ENCODE measurements around the gene MXD4. TPM values are rescaled to one million over a fixed set of nuclear protein-coding genes. Genes with fewer than 3 reads are reported as not detected.
"Not testable (repeated sequence)": the region's sequence is repeated elsewhere in the genome, so short reads cannot be mapped to it uniquely, and the experiment has no call there.

MXD4 gene
- total RNA-seq, 1 experiment from 2014 or later, result 19.2 TPM

GRCh38 chr4:2220016-2220630 lies 41.8 kb downstream of the MXD4 start:
- peak; percentile 69 for DNase-seq (ENCODE audit: low read depth)

DNA sequence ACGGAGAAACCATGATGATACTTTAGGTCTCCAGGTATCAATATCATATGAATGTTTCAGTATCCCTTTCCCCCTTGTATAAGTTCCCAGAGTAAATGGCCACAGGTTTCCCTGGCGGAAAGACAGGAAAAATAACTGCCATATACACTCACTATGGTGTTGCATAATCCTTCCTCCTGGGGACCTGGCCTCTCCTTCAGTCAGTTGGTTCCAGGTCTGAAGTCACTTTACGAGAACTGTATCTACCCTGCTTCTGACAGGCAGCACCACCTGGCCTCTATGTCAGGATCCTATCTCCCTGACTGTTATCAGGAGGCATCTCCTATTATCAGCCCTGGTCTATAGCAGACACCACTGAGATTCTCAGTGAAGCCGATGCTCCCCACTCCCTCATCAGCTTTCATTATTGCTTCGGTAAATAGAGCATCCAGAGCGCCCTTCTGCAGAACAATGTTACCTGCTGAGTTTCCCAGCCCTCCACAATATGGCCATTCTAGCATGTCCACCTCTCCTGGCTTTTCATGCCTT lies 42.6 kb downstream of the MXD4 start:
- no peak for DNase-seq (ENCODE audit: low read depth)

- no peak for DNase-seq (ENCODE audit: low read depth)
Measured at GRCh38 chr4:2218436-2218835, 43.5 kb downstream of the MXD4 start.

- DNase-seq (ENCODE audit: low read depth), result peak; percentile 76
Measured at GRCh38 chr4:2217726-2218125, 44.2 kb downstream of the MXD4 start.

- no peak for DNase-seq (ENCODE audit: low read depth)
Measured at GRCh38 chr4:2212831-2213230, 49.1 kb downstream of the MXD4 start.

- not testable (repeated sequence) for DNase-seq (ENCODE audit: low read depth)
Measured at GRCh38 chr4:2202789-2203188, 59.1 kb downstream of the MXD4 start.

Other genes with a start within 250 kb of the MXD4 start
- 0.05 TPM in 1 of 2 replicates, not detected in the other for gene NAT8L, start 202.8 kb downstream of the MXD4 start, total RNA-seq (2014; rRNA removed; shearing (Covaris generic))
- gene HAUS3, start 20.0 kb downstream of the MXD4 start, total RNA-seq (2014; rRNA removed; shearing (Covaris generic)), result 7.7 and 14.2 TPM in 2 replicates
- 0.44 TPM in 1 of 2 replicates, not detected in the other for gene POLN, start 20.0 kb downstream of the MXD4 start, total RNA-seq (2014; rRNA removed; shearing (Covaris generic))
- 3.3 and 4.0 TPM in 2 replicates for gene ZFYVE28, start 156.5 kb upstream of the MXD4 start, total RNA-seq (2014; rRNA removed; shearing (Covaris generic))
- 0.42 TPM in 1 of 2 replicates, not detected in the other for gene CFAP99, start 156.8 kb upstream of the MXD4 start, total RNA-seq (2014; rRNA removed; shearing (Covaris generic))
- 63.5 and 98.4 TPM in 2 replicates for gene RNF4, start 207.0 kb upstream of the MXD4 start, total RNA-seq (2014; rRNA removed; shearing (Covaris generic))

Measured in M059J (cell line).